ENCODE measurements around the gene FOXP1.
A peak's percentile ranks its signal among the peaks of the same experiment; 100 is the strongest.

The FOXP1 gene

GRCh38 chr3:71206305-71207165, 377.0 kb downstream of the FOXP1 start:
- no peak for DNase-seq (ENCODE audit: low read depth, low spot score)
- H3K4me3 ChIP-seq (ENCODE audit: low read length): no peak overlapping the region

- DNase-seq (ENCODE audit: low read depth, low spot score): no peak
- H3K4me3 ChIP-seq (ENCODE audit: low read length): no peak overlapping the region
Observed at GRCh38 chr3:71203727-71204488, 379.6 kb downstream of the FOXP1 start.

- no peak for DNase-seq (ENCODE audit: low read depth, low spot score)
- H3K4me3 ChIP-seq (ENCODE audit: low read length): no peak overlapping the region
Observed at GRCh38 chr3:71202848-71203533, 380.5 kb downstream of the FOXP1 start.

- DNase-seq (ENCODE audit: low read depth, low spot score): no peak
- H3K4me3 ChIP-seq (ENCODE audit: low read length): no peak overlapping the region
Observed at GRCh38 chr3:71201939-71202338, 381.6 kb downstream of the FOXP1 start.

GRCh38 chr3:71197841-71198565, 385.5 kb downstream of the FOXP1 start:
- no peak for DNase-seq (ENCODE audit: low read depth, low spot score)
- no peak overlapping the region for H3K4me3 ChIP-seq (ENCODE audit: low read length)

- no peak for DNase-seq (ENCODE audit: low read depth, low spot score)
- no peak overlapping the region for H3K4me3 ChIP-seq (ENCODE audit: low read length)
Observed at GRCh38 chr3:71195492-71195891, 388.0 kb downstream of the FOXP1 start.

GRCh38 chr3:71194785-71195184, 388.7 kb downstream of the FOXP1 start:
- no peak overlapping the region for H3K4me3 ChIP-seq (ENCODE audit: low read length)
- no peak for DNase-seq (ENCODE audit: low read depth, low spot score)

- DNase-seq (ENCODE audit: low read depth, low spot score): no peak
- no peak overlapping the region for H3K4me3 ChIP-seq (ENCODE audit: low read length)
Observed at GRCh38 chr3:71191031-71191482, 392.5 kb downstream of the FOXP1 start.

GRCh38 chr3:71189480-71189879, 394.0 kb downstream of the FOXP1 start:
- H3K4me3 ChIP-seq (ENCODE audit: low read length): no peak overlapping the region
- no peak for DNase-seq (ENCODE audit: low read depth, low spot score)

- DNase-seq (ENCODE audit: low read depth, low spot score): no peak
- H3K4me3 ChIP-seq (ENCODE audit: low read length): no peak overlapping the region
Observed at GRCh38 chr3:71187715-71188114, 395.8 kb downstream of the FOXP1 start.

GRCh38 chr3:71186801-71187200, 396.7 kb downstream of the FOXP1 start:
- H3K4me3 ChIP-seq (ENCODE audit: low read length): no peak overlapping the region
- DNase-seq (ENCODE audit: low read depth, low spot score): no peak

- DNase-seq (ENCODE audit: low read depth, low spot score): peak; percentile 10
Observed at GRCh38 chr3:71185733-71186455, 397.6 kb downstream of the FOXP1 start.

GRCh38 chr3:71184252-71184651, 399.3 kb downstream of the FOXP1 start:
- DNase-seq (ENCODE audit: low read depth, low spot score): no peak
- no peak overlapping the region for H3K4me3 ChIP-seq (ENCODE audit: low read length)

More at GRCh38 chr3:71185733-71186455, 397.6 kb downstream of the FOXP1 start:
- H3K4me3 ChIP-seq (ENCODE audit: low read length): no peak overlapping the region

- DNase-seq (ENCODE audit: low read depth, low spot score): no peak
- H3K4me3 ChIP-seq (ENCODE audit: low read length): no peak overlapping the region
Observed at GRCh38 chr3:71183549-71183948, 400.0 kb downstream of the FOXP1 start.

- DNase-seq (ENCODE audit: low read depth, low spot score): no peak
- no peak overlapping the region for H3K4me3 ChIP-seq (ENCODE audit: low read length)
Observed at GRCh38 chr3:71180524-71180923, 403.0 kb downstream of the FOXP1 start.

- no peak overlapping the region for H3K4me3 ChIP-seq (ENCODE audit: low read length)
- DNase-seq (ENCODE audit: low read depth, low spot score): no peak
Observed at GRCh38 chr3:71177375-71177774, 406.2 kb downstream of the FOXP1 start.

- DNase-seq (ENCODE audit: low read depth, low spot score): no peak
- H3K4me3 ChIP-seq (ENCODE audit: low read length): no peak overlapping the region
Observed at GRCh38 chr3:71176366-71176765, 407.2 kb downstream of the FOXP1 start.

GRCh38 chr3:71175691-71176365, 407.7 kb downstream of the FOXP1 start:
- DNase-seq (ENCODE audit: low read depth, low spot score): no peak
- H3K4me3 ChIP-seq (ENCODE audit: low read length): no peak overlapping the region

Data from Jurkat, Clone E6-1 (cell line).